Natural killer cell (primary cell): ENCODE results near the gene NAA15. TPM values are rescaled to one million over a fixed set of nuclear protein-coding genes. Genes with fewer than 3 reads are reported as not detected.
"Not testable (repeated sequence)": the region's sequence is repeated elsewhere in the genome, so short reads cannot be mapped to it uniquely, and the experiment has no call there.

Source experiments
- ATAC-seq, 3 donors: fragments of 150-1000 bp in 2 of 3; fragments of 200-7000 bp in 1 of 3; cut with Tn5 transposase; 1 replicate in 1 of 3; 2 replicates in 2 of 3; pipeline ENCODE4 v1.10.0; 2021; ENCODE audit warnings: mild to moderate bottlenecking in 2 of 3, moderate library complexity in 2 of 3
- DNase-seq, 2 donors: peaks; one replicate each; pipeline versions ENCODE4 v3.0.0 to v3.0.0-alpha.2; 2013 to 2021; ENCODE audit warnings: mixed read lengths in 1 of 2
- H3K27ac ChIP-seq: one replicate; pipeline ENCODE4 v1.5.1; 2013; ENCODE audit warnings: mild to moderate bottlenecking, low read length
- H3K27me3 ChIP-seq: one replicate; pipeline ENCODE4 v1.6.1; 2013; ENCODE audit warnings: low read length; ENCODE audit not compliant: control insufficient read depth, insufficient read depth
- H3K36me3 ChIP-seq: one replicate; pipeline ENCODE4 v1.6.1; 2013; ENCODE audit warnings: low read length; ENCODE audit not compliant: control insufficient read depth, insufficient read depth
- H3K4me1 ChIP-seq: one replicate; pipeline ENCODE4 v1.6.1; 2013; ENCODE audit warnings: low read length; ENCODE audit not compliant: control insufficient read depth, insufficient read depth
- H3K4me3 ChIP-seq: one replicate; pipeline ENCODE4 v1.5.1; 2013; ENCODE audit warnings: low read length
- H3K9me3 ChIP-seq: one replicate; pipeline ENCODE4 v1.6.1; 2013; ENCODE audit warnings: low read length; ENCODE audit not compliant: control insufficient read depth, insufficient read depth
- H3K27ac Mint-ChIP-seq, 2 donors: one replicate each; pipeline ENCODE4 v1.8.0; 2022; ENCODE audit warnings: mild to moderate bottlenecking in 2 of 2, mixed read lengths in 2 of 2, moderate library complexity in 1 of 2
- H3K27me3 Mint-ChIP-seq, 2 donors: one replicate each; pipeline ENCODE4 v1.8.0; 2022; ENCODE audit warnings: low read depth in 2 of 2, mixed read lengths in 2 of 2
- H3K36me3 Mint-ChIP-seq: one replicate; pipeline ENCODE4 v1.8.0; 2022; ENCODE audit warnings: mixed read lengths
- H3K4me1 Mint-ChIP-seq, 2 donors: one replicate each; pipeline ENCODE4 v1.8.0; 2022; ENCODE audit warnings: mixed read lengths in 2 of 2
- H3K4me3 Mint-ChIP-seq: one replicate; pipeline ENCODE4 v1.8.0; 2022; ENCODE audit warnings: mild to moderate bottlenecking, moderate library complexity, mixed read lengths
- H3K9me3 Mint-ChIP-seq, 2 donors: one replicate each; pipeline ENCODE4 v1.8.0; 2022; ENCODE audit warnings: mixed read lengths in 2 of 2
- CTCF ChIP-seq: fragments of 200-600 bp; IDR thresholded peaks from one replicate; pipeline ENCODE4 v1.8.0; 2022; ENCODE audit warnings: antibody characterized with exemption
- WGBS: methylation state at CpG from one replicate; pipeline ENCODE4 v1.1.7; 2013; ENCODE audit warnings: missing lambda C conversion rate; ENCODE audit not compliant: insufficient coverage; 5-methylcytosine and 5-hydroxymethylcytosine counted together
- intact Hi-C: fragments of 100-400 bp; cut with micrococcal nuclease; formaldehyde crosslinking; loops from one replicate; pipeline ENCODE4 v1.14.2; 2022
- total RNA-seq, 4 donors: library from RNA; stranded (reverse); fragments of 120-200 nt in 1 of 4; gene quantifications; one replicate each; pipeline versions ENCODE4 v1.2.3 to v1.2.4, GENCODE V29; 2013 to 2022

The NAA15 gene
- total RNA-seq, 3 donors from 2014 or later (not counting 1 experiment from before 2014, with no cell fraction given) = 56.7 to 66.3 (median 61.9) TPM

GRCh38 chr4:139447078-139447477, 145.8 kb downstream of the NAA15 start:
- H3K9me3 Mint-ChIP-seq, H3K4me1 ChIP-seq, intact Hi-C loops, H3K27ac ChIP-seq, H3K36me3 ChIP-seq, ATAC-seq, H3K9me3 ChIP-seq, H3K27me3 Mint-ChIP-seq, DNase-seq, H3K36me3 Mint-ChIP-seq, H3K27me3 ChIP-seq, H3K4me1 Mint-ChIP-seq, H3K27ac Mint-ChIP-seq, H3K4me3 ChIP-seq, H3K4me3 Mint-ChIP-seq: not testable (repeated sequence)
- 92% methylated on average over 4 of the region's 4 CpGs for WGBS

- no peaks in the 10 kb centered on the region for H3K9me3 ChIP-seq
- Mint-ChIP-seq H3K27me3 (no peaks in the 10 kb centered on the region), H3K4me1 (peaks cover 33 to 34% of the 10 kb centered on the region in 2 donors), H3K4me3 (no peak overlapping the region), H3K27ac (no peak overlapping the region), H3K9me3 (no peaks in the 10 kb centered on the region), H3K36me3 (no peaks in the 10 kb centered on the region)
- peaks cover 17% of the 10 kb centered on the region for H3K4me1 ChIP-seq
- no peak for TF ChIP-seq CTCF
- H3K27ac ChIP-seq = no peak overlapping the region
- no peaks in the 10 kb centered on the region for H3K36me3 ChIP-seq
- DNase-seq (no peak), ATAC-seq (no peak)
- intact Hi-C loops = no loop called here
- no peak overlapping the region for H3K4me3 ChIP-seq
- 95% methylated on average over 2 of the region's 2 CpGs for WGBS
- no peaks in the 10 kb centered on the region for H3K27me3 ChIP-seq
Measured at GRCh38 chr4:139450586-139450985, 149.3 kb downstream of the NAA15 start.

GRCh38 chr4:139451997-139452396, 150.7 kb downstream of the NAA15 start:
- peak overlapping the region; percentile 99 for H3K27ac Mint-ChIP-seq
- intact Hi-C loops = loop anchor here (2.0 kb wide), 4 partner anchors 77 to 369 kb away; partner anchors contain the start of genes ELF2 and NDUFC1
- DNase-seq = no peak
- H3K27me3 Mint-ChIP-seq = no peaks in the 10 kb centered on the region
- TF ChIP-seq CTCF = no peak
- no peaks in the 10 kb centered on the region for H3K36me3 ChIP-seq
- H3K27ac ChIP-seq = peak overlapping the region; percentile 89
- H3K4me3 Mint-ChIP-seq = no peak overlapping the region
- no peak for ATAC-seq
- no peaks in the 10 kb centered on the region for H3K36me3 Mint-ChIP-seq
- no peak overlapping the region for H3K4me3 ChIP-seq
- peaks cover 20% of the 10 kb centered on the region for H3K4me1 ChIP-seq
- no peaks in the 10 kb centered on the region for H3K9me3 ChIP-seq
- peaks cover 47 to 48% of the 10 kb centered on the region in 2 donors for H3K4me1 Mint-ChIP-seq
- no CpG with 5 or more reads among the region's 1 CpG for WGBS
- no peaks in the 10 kb centered on the region for H3K9me3 Mint-ChIP-seq
- no peaks in the 10 kb centered on the region for H3K27me3 ChIP-seq

GRCh38 chr4:139453041-139453370, 151.7 kb downstream of the NAA15 start:
- Mint-ChIP-seq H3K4me1 (peaks cover 56 to 58% of the 10 kb centered on the region in 2 donors), H3K27me3 (no peaks in the 10 kb centered on the region), H3K4me3 (peak overlapping the region; percentile 99), H3K36me3 (no peaks in the 10 kb centered on the region), H3K27ac (peak overlapping the region; percentile 99), H3K9me3 (no peaks in the 10 kb centered on the region)
- peaks cover 20% of the 10 kb centered on the region for H3K4me1 ChIP-seq
- intact Hi-C loops = loop anchor here (2.0 kb wide), 4 partner anchors 76 to 370 kb away; partner anchors contain the start of genes ELF2 and NDUFC1
- DNase-seq (peak in 1 of 2 donors; percentile 90), ATAC-seq (peak; percentile 49 to 67 (median 49))
- TF ChIP-seq CTCF = peak; percentile 54
- WGBS = 0% methylated on average over 15 of the region's 15 CpGs
- H3K36me3 ChIP-seq = no peaks in the 10 kb centered on the region
- H3K27me3 ChIP-seq = no peaks in the 10 kb centered on the region
- H3K4me3 ChIP-seq = peak overlapping the region; percentile 80
- H3K27ac ChIP-seq = peak overlapping the region; percentile 89
- no peaks in the 10 kb centered on the region for H3K9me3 ChIP-seq
